GM21367 (cell line): ENCODE measurements around the gene BRD1.

Experiments
- ATAC-seq: cut with Tn5 transposase; IDR thresholded peaks from one replicate; pipeline ENCODE4 v1.9.1; 2021; ENCODE audit not compliant: unreplicated experiment

Gene BRD1

GRCh38 chr22:49803737-49804375 is 23.8 kb downstream of the BRD1 start:
- ATAC-seq: no peak

- ATAC-seq: no peak
These were observed 24.5 kb downstream of the BRD1 start for GRCh38 chr22:49803134-49803533.

- ATAC-seq: no peak
These were observed 26.1 kb downstream of the BRD1 start for GRCh38 chr22:49801391-49802060.

GRCh38 chr22:49800408-49801238 is 27.1 kb downstream of the BRD1 start:
- ATAC-seq: no peak

- ATAC-seq: no peak
These were observed 28.1 kb downstream of the BRD1 start for GRCh38 chr22:49799431-49800075.

- no peak for ATAC-seq
These were observed 29.1 kb downstream of the BRD1 start for GRCh38 chr22:49798486-49799151.

- ATAC-seq: no peak
These were observed 30.0 kb downstream of the BRD1 start for GRCh38 chr22:49797706-49798105.

GRCh38 chr22:49796596-49797270 is 30.9 kb downstream of the BRD1 start:
- no peak for ATAC-seq

- no peak for ATAC-seq
These were observed 32.2 kb downstream of the BRD1 start for GRCh38 chr22:49795521-49795920.

- no peak for ATAC-seq
These were observed 33.8 kb downstream of the BRD1 start for GRCh38 chr22:49793871-49794270.

- no peak for ATAC-seq
These were observed 34.4 kb downstream of the BRD1 start for GRCh38 chr22:49793296-49793695.

- no peak for ATAC-seq
These were observed 35.6 kb downstream of the BRD1 start for GRCh38 chr22:49792107-49792506.

- ATAC-seq: no peak
These were observed 36.0 kb downstream of the BRD1 start for GRCh38 chr22:49791682-49792081.

GRCh38 chr22:49790912-49791311 is 36.8 kb downstream of the BRD1 start:
- ATAC-seq: no peak

- no peak for ATAC-seq
These were observed 38.2 kb downstream of the BRD1 start for GRCh38 chr22:49789289-49790141.

GRCh38 chr22:49788504-49788903 is 39.2 kb downstream of the BRD1 start:
- no peak for ATAC-seq

GRCh38 chr22:49787861-49788260 is 39.8 kb downstream of the BRD1 start:
- ATAC-seq: no peak

GRCh38 chr22:49786976-49787706 is 40.5 kb downstream of the BRD1 start:
- no peak for ATAC-seq
